Upper lobe of right lung (tissue), 1 donor: Measurements from ENCODE around the gene ZNF701. TPM values are rescaled to one million over a fixed set of nuclear protein-coding genes. Genes with fewer than 3 reads are reported as not detected.
A peak's percentile ranks its signal among the peaks of the same experiment; 100 is the strongest.
"Not testable (repeated sequence)": the region's sequence is repeated elsewhere in the genome, so short reads cannot be mapped to it uniquely, and the experiment has no call there.

Experiments used
- ATAC-seq: fragments of 200-7000 bp; cut with Tn5 transposase; one replicate; pipeline ENCODE4 v1.9.1; 2020; ENCODE audit warnings: mild to moderate bottlenecking, moderate library complexity
- DNase-seq: peaks from one replicate; pipeline ENCODE4 v3.0.0-alpha.2; 2020
- H3K27ac ChIP-seq: fragments of 200-600 bp; one replicate; pipeline ENCODE4 v1.8.0; 2022
- H3K27me3 ChIP-seq: fragments of 200-600 bp; one replicate; pipeline ENCODE4 v1.8.0; 2022; ENCODE audit warnings: mild to moderate bottlenecking
- H3K36me3 ChIP-seq: fragments of 200-600 bp; one replicate; pipeline ENCODE4 v1.8.0; 2022
- H3K4me1 ChIP-seq: fragments of 200-600 bp; one replicate; pipeline ENCODE4 v1.8.0; 2022
- H3K4me3 ChIP-seq: fragments of 200-600 bp; one replicate; pipeline ENCODE4 v1.8.0; 2022; ENCODE audit warnings: mild to moderate bottlenecking
- H3K9me3 ChIP-seq: fragments of 200-600 bp; one replicate; pipeline ENCODE4 v1.8.0; 2022
- intact Hi-C: fragments of 100-400 bp; cut with DNase I; formaldehyde crosslinking; loops from one replicate; pipeline ENCODE4 v1.11.0; 2022
- total RNA-seq: library from RNA; stranded (reverse); fragmentation: NEBNext Ultra II Directional; extraction: Animal tissue kit (Norgen Biotek cat#: 25700); gene quantifications from one replicate; pipeline ENCODE4 v1.2.1, GENCODE V29; 2021
- TF ChIP-seq, protein P1 (sequence below): fragments of 200-600 bp; IDR thresholded peaks from one replicate; pipeline ENCODE4 v1.8.0; 2022; ENCODE audit warnings: antibody characterized with exemption
- donor health status: DM: no; HTN: yes; CAD: no; lungs with severe emphysema.

The ZNF701 gene
- total RNA-seq, 1 donor from 2014 or later, result 18.5 TPM

DNA sequence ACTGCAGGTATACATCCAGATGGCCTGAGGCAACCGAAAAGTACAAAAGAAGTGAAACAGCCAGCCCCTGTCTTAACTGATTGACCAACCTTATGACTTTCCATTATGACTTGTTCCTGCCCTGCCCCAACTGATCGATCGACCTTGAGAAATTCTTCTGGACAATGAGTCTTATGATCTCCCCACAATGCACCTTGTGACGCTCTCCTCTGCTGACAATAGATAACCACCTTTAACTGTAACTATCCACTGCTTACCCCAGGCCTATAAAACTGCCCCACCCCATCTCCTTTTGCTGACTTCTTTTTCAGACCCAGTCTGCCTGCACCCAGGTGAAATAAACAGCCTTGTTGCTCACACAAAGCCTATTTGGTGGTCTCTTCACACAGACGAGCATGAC is 56.8 kb downstream of the ZNF701 start:
- ATAC-seq (no peak), DNase-seq (no peak)
- peaks cover 27% of the 10 kb centered on the region for H3K36me3 ChIP-seq
- no peak overlapping the region for H3K27ac ChIP-seq
- no peaks in the 10 kb centered on the region for H3K4me1 ChIP-seq
- TF ChIP-seq, protein P1, sequence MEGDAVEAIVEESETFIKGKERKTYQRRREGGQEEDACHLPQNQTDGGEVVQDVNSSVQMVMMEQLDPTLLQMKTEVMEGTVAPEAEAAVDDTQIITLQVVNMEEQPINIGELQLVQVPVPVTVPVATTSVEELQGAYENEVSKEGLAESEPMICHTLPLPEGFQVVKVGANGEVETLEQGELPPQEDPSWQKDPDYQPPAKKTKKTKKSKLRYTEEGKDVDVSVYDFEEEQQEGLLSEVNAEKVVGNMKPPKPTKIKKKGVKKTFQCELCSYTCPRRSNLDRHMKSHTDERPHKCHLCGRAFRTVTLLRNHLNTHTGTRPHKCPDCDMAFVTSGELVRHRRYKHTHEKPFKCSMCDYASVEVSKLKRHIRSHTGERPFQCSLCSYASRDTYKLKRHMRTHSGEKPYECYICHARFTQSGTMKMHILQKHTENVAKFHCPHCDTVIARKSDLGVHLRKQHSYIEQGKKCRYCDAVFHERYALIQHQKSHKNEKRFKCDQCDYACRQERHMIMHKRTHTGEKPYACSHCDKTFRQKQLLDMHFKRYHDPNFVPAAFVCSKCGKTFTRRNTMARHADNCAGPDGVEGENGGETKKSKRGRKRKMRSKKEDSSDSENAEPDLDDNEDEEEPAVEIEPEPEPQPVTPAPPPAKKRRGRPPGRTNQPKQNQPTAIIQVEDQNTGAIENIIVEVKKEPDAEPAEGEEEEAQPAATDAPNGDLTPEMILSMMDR, result no peak
- no peaks in the 10 kb centered on the region for H3K9me3 ChIP-seq
- no peaks in the 10 kb centered on the region for H3K27me3 ChIP-seq
- H3K4me3 ChIP-seq, result no peak overlapping the region
- intact Hi-C loops, result no loop called here

DNA sequence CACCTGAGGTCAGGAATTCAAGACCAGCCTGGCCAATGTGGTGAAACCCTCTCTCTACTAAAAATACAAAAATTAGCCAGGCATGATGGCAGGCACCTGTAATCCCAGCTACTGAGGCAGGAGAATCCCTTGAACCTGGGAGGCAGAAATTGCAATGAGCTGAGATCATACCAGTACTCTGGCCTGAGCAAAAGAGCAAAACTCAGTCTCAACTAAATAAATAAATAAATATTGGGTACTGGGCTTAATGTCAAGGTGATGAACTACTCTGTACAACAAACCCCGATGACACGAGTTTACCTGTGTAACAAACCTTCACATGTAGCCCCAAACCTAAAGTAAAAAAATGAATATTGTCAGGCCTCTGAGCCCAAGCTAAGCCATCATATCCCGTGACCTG is 57.4 kb downstream of the ZNF701 start:
- peaks cover 24% of the 10 kb centered on the region for H3K36me3 ChIP-seq
- H3K4me1 ChIP-seq, H3K9me3 ChIP-seq, H3K27me3 ChIP-seq, intact Hi-C loops, H3K4me3 ChIP-seq, DNase-seq, H3K27ac ChIP-seq, ATAC-seq: not testable (repeated sequence)

DNA sequence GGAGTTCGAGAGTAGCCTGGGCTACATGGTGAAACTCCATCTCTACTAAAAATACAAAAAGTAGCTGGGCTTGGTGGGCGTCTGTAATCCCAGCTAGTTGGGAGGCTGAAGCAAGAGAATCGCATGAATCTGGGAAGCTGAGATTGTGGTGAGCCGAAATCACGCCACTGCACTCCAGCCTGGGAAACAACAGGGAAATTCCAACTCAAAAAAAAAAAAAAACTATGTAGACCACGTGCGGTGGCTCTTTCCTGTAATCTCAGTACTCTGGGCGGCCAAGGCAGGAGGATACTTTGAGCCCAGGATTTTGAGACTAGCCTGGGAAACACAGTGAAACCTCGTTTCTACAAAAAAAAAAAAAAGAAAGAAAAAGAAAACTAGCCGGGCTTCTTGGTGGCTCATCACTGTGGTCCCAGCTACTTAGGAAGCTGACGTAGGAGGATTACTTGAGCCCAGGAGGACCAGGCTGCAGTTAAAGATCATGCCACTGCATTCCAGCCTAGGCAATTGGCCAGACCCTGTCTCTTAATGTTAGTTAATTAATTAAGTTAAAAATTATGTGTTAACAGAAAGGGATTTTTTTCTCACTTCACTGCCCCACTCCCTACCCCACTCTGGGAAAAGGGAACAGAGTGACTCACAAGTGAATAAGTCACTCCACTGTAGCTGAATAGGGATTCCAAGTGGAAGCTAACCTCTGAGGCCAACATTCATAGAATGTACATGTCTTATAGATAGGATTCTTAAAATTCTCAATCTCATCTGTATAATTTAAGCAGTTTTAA is 65.9 kb downstream of the ZNF701 start:
- peak overlapping the region; percentile 6 for H3K27ac ChIP-seq
- H3K4me1 ChIP-seq, result peaks cover 9% of the 10 kb centered on the region
- H3K27me3 ChIP-seq, result no peaks in the 10 kb centered on the region
- H3K9me3 ChIP-seq, result no peaks in the 10 kb centered on the region
- intact Hi-C loops, result no loop called here
- TF ChIP-seq, protein P1, result no peak
- DNase-seq (no peak), ATAC-seq (no peak)
- H3K4me3 ChIP-seq, result no peak overlapping the region
- H3K36me3 ChIP-seq, result peaks cover 6% of the 10 kb centered on the region

Other genes starting within 250 kb of the ZNF701 start
- 2.5 TPM for gene ZNF610, start 234.0 kb upstream of the ZNF701 start, total RNA-seq
- 17.8 TPM for gene ZNF880, start 200.4 kb upstream of the ZNF701 start, total RNA-seq
- gene ZNF528, start 172.4 kb upstream of the ZNF701 start, total RNA-seq, result 21.7 TPM
- 0.29 TPM for gene ZNF534, start 141.1 kb upstream of the ZNF701 start, total RNA-seq
- 1.5 TPM for gene ZNF578, start 116.7 kb upstream of the ZNF701 start, total RNA-seq
- 33.3 TPM for gene ZNF808, start 42.6 kb upstream of the ZNF701 start, total RNA-seq
- gene ZNF83, start 68.1 kb downstream of the ZNF701 start, total RNA-seq, result 43.7 TPM
- 23.2 TPM for gene ZNF611, start 164.8 kb downstream of the ZNF701 start, total RNA-seq
- 13.1 TPM for gene ZNF600, start 216.5 kb downstream of the ZNF701 start, total RNA-seq